GM18498 (cell line): ENCODE results near the gene HSBP1.

Experiments
- ATAC-seq: cut with Tn5 transposase; IDR thresholded peaks from one replicate; pipeline ENCODE4 v1.9.1; 2021; ENCODE audit warnings: mild to moderate bottlenecking, moderate library complexity; ENCODE audit not compliant: unreplicated experiment

Gene HSBP1

DNA sequence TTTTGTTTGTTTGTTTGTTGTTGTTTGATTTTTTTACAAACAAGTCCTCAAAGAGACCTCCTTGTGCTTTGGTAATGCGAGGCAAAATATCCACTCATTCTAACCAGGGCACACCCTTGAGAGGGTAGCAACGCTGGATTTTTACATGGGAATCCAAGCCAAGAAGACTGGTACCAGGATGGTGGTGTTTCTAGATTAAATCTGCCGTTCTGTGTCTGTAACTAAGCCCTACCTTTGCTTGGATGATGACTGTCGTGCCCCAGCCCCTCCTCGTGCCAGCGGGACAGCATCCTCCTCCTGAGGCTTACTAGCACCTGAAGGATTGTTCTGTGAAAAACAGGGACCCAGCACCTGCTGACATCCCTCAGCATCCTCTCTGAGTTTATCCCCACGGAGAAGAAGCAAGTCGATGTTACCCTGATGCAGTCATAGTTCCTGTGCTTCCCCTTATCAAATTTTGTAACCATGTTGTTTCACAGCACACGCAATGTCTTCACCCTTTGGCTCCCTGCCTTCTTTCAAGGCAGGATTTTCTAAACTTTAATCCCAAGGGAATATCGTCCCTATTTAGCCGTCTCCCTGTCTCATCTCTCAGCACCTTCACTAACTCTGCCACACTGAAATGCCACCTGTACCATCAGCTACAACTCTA, 5.1 kb upstream of the HSBP1 start:
- peak; percentile 9 for ATAC-seq

DNA sequence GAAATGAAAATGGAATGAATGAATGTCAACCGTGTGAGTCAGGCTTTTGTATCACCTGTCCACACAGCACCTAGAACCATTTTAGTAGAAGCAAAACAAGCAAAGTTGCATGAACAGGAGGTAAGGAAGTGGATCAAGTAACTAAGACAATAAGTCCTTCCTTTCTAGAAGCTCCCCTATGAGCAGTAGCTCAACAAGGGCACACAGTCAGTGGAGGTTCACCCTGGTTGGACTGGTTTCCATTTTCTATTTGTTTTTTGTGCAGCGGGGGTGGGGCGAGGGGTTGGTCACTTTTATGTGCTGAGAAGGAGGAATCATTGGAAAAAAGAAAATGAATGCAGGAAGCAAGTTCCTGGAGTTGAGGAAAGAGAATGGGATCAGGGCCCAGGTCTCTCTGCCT, 4.0 kb upstream of the HSBP1 start:
- no peak for ATAC-seq

DNA sequence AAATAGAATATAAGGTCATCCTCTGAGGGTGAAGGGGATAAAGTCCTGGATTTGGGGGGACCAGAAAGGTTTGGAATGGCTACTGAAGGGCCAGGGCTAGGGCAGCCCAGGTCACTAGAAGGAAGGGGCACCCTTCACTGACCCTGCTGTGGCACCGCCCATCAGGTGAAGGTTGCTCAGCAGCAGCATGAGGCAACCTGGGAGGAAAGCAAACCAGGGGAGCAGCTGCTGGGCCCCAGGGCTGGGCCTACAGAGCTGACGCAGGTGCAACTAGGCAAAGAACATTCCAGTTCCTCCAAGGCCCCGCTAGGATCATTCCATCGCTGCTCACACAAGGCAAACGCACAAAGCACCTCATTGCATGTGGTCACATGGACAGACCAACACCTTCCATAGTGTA, 3.4 kb upstream of the HSBP1 start:
- ATAC-seq, result no peak

DNA sequence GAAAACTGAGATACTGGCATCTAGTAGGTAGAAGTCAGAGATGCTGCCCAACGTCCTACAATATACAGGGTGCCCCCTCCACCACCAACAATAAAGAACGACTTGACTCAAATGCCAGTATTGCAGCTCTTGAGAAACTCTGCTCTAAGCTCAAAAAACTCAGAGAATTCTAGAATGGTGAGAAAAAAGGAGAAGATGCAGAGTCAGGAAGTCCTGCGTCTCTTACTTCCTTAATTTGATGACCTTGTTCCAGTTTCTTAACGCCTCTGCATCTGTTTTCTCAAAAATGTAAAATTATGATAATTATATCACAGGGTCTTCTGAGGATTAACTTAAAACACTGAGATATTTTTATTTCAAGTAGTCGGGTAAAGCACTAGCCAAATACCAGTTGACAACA, 1.7 kb upstream of the HSBP1 start:
- no peak for ATAC-seq

DNA sequence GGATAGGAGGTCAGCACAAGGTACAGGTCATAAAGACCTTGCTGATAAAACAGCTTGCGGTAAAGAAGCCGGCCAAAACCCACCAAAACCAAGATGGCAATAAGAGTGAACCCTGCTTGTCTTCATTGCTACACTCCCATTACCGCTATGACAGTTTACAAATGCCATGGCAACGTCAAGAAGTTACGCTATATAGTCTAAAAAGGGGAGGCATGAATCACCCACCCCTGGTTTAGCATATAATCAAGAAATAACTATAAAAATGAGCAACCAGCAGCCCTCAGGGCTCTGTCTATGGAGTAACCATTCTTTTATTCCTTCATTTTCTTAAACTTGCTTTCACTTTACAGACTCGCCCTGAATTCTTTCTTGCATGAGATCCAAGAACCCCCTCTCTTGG, 1.0 kb upstream of the HSBP1 start:
- ATAC-seq, result no peak

DNA sequence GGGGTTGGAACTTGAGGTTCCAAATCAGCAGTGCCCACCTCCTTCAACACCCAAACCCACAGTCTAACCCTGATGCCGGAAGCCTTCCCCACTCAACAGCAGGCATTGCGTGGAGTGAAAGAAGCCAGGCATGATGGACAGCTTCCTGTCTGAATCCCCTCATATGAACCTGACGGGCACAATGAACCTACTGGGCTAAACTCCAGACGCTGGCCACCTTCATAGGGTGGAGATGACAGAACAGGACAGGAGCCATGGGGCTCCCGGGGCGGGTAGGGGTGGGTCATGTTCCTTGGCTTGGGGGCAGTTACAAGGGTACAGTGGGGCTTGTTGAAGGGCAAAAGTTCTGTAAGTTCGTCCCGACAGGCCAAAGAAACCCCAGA, 460 bp upstream of the HSBP1 start:
- peak; percentile 1 for ATAC-seq

DNA sequence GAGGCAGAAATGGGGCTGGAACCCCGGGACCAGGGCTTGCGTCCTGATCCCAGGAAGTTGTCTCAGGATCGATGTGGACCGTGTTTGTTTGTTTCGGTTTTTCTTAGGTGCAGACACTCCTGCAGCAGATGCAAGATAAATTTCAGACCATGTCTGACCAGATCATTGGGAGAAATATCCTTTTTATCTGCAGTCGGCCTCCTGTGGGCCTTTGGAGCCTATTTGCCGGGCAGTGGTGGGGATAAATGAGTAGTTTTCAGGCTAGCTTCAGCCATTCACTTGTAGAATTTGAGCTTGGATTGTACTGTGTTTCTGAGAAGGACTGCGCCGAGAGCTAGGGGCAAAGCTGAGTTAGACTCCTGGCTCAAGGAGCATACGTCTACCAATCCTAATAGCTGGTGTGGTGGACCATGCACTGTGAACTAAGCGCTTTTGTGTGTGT, 816 bp downstream of the HSBP1 start:
- no peak for ATAC-seq

DNA sequence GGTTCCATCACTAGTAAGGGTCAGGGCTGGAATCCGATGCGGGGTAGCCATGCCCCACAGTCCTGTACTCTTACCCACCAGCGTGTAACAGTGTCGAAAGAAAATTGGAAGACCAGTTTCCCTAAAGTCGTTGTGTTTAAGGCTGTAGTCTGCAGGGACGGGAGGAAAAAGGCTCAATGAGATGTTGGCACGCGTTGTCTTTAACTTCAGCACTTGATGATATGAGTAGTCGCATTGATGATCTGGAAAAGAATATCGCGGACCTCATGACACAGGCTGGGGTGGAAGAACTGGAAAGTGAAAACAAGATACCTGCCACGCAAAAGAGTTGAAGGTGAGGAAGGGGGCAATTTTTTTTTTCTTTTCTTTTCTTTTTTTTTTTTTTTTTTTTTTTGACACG, 1.3 kb downstream of the HSBP1 start:
- ATAC-seq, result no peak

DNA sequence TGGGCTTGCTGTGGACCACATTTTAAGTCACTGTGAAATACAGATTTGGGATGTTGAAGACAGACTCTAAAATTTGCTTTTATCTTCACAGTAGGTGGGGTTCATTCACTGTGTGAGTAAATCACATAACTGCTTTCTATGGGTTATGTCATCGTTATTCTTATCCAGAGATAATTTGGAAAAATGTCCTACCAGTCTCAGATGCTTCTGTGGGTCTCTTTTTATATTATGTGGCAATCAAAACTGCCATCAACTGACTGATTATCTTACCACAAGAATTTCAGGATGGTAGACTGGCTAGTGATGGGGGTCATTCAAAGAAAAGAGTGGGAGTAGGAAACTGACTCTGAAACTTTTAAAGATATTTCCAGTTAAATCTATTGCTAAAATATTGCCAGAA, 3.1 kb downstream of the HSBP1 start:
- no peak for ATAC-seq

DNA sequence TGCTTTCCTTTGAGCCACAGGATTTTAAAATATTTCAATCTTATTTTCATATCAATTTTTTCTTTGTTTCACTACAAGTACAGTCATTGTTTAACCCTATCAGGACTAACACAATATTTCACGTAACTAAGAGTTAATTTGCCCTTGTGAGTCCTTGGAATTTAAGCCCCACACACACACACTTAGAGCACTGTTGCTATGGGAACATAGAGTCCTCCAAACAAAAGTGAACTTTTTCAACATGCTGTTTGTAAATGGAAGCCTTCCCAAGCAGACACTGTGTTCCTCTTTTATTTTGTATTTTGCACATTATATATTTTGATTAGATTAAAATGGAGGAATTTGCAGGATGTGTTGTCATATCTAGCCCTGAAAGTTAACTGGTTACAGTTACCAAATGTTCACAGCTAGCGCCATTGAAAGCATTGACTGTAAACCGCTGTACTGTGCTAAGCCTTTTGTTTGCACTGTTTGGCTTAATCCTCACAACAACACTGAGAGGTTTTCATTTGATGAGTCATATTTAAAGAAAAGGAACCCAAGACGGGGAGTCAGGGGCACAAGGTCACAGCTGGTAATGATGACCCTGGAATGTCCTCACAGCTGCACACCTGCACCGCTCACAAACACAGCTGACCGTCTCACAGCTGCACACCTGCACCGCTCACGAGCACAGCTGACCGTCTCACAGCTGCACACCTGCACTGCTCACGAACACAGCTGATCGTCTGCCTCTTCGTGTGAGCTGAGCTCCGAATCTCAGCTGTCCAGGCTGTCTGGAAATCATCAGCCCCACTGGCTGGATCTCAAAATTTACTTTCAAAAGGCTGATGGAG, 6.3 kb downstream of the HSBP1 start:
- no peak for ATAC-seq

DNA sequence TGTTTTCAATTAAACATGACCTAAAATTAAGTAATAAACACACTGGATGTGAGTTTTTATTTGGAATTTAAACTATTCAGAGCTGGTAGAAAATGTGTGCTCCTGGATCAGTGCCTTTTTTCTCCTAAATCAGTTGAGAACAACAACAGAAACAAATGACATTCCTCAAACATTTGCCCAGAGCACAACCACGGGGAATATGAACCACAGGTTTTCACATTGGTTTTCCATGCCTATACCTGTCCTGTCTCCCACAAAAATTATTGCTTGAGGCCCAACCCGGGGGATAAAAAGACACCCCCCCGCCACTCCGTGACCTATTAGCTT, 6.8 kb downstream of the HSBP1 start:
- no peak for ATAC-seq

DNA sequence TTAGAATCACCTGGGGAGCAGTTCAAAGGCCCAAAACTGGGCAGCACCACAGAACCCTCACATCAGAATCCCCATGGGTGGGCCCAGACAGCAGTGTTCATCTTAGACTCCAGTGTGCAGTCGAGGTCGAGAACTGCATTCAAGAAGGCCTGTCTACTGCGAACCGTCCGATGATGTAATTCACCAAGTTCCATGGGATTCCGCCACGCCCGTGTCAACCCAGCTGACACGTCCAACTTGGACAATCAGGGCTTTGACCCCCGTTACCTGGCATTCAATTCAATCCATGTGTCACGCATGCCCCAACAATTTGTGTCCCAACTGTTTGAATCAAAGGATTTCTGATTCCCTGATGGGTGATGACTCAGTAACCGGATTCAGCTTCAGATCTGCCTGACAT, 9.2 kb downstream of the HSBP1 start:
- no peak for ATAC-seq

DNA sequence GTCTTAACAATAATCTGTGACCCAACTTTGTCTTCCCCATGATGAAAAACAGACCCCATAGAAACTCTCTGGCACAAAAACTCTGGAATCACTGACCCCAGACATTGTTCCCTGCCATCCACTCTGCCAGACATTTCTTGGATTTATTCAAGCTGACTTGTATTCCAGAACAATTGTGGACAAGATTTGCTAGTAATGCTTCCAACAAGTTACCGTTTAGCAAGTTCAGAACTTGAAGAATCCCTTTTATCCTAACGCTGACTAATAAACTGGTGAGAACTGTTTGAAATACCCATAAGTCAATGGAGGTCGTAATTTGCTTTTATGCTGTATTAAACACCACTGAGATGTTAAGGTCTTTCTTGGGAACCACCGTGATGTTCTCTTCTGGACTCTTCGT, 10.5 kb downstream of the HSBP1 start:
- no peak for ATAC-seq

DNA sequence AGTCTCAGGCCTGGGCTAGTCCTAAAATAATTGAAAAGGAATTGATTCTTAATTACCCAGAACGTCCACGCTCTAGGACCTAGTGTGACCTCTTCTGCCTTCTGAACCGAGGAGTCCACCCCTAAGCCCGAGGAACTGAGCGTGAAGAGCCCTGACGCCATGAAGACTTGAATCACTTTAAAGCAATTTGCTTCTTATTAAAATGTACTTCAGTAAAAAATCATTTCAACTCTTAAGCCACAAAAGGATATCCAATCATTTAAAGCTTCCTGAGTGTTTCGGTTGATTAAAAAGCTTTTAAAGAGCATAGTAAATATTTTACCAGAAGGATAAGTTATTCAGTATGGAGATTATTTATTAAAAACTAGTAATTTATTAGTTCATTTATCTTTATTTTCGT, 11.6 kb downstream of the HSBP1 start:
- no peak for ATAC-seq

DNA sequence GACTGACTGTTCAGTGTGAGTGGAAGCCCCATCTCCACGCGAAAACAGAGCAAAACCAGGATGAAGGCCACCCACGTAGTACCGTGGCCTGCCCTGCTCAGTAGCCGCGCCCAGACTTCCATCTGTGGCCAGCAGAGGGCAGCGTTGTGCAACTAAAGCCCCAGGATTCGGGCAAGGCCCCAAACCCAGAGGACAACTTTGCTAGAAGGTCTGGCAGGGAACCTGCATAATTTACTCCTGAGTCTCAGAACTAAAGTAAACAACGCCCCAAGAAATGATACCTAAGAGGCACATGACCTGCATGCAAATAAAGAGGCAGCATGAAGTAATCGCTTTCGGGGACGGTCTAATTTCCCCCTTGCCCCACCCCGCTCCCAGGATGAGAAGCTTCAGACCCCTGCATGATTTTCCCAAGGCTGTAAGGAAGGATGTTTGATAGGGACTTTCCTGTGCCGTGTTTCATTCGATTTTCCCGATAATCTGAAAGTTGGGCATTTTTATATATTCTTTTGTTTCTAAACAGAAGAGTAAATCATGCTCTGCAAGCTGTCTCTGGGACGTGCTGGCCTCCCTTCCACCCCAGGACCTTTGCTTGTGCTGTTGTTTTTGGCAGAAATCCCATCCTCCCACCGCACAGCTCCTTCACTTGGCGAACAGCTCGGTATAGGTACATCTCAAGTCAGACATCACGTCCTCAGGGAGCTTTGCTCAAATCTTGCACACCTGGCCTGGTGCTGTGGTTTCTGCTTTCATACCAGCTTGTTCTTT, 18.6 kb downstream of the HSBP1 start:
- ATAC-seq, result no peak

DNA sequence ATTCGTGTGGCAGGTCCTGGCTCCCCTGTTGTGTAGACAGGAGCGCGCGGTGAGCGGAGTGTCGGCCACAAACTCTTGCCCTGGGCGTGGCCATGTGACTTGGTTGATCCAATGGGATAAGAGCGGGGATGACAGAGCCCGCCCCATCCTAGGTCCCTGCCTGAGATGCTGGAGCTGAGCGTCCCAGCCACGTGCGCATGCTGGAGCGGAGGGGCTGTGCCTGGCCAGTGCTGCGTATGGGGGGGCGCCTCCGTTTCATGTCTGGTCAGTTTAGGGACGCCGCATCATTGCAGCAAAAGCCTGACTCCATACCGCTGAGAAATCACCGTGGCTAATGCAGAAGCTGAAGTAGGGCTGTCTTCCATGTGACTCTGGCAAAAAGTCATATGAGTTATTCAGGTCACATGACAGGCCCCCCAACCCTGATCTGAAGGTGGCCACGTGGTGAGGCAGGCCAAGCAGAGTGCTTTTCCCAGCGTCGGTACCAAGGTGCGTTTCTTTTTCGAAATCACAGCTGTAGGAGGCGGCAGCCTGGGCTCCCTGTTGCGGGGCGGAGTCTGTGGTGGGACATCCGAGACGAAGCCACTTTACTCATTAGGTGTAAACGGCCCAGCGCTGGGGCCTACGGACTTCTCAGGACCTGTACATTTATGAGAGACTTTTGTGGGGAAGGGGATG, 22.5 kb downstream of the HSBP1 start:
- ATAC-seq, result no peak

DNA sequence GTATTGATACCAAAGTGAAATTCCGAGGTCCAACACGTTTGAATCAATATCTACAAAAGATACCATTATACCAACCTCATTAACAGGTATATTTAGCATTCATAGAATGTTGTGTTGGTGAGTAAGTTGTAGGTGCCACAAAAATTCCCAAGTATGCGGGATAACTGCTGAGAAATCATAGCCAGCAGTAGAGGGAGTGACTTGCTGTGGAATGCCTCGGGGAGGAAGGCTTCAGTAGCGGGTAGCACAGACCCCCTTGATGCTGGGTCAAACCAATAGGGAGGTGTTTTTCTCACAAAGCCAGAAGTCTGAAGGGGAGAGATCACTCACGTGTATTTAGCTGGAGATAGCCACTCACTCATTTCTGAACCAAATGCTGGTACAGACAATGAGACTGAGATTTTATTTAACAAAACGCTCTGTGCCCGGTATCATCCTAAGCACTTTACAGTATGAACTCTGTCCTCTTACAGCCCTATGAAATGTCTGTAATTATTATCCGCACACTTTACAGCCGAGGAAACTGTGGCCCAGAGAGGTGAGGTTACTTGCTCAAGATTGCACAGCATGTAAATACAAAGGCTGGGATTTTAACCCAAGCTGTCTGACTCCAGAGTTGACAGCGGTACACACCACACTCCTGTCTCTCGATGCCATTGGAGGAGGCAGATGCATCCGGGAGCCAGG, 23.1 kb downstream of the HSBP1 start:
- ATAC-seq, result no peak

DNA sequence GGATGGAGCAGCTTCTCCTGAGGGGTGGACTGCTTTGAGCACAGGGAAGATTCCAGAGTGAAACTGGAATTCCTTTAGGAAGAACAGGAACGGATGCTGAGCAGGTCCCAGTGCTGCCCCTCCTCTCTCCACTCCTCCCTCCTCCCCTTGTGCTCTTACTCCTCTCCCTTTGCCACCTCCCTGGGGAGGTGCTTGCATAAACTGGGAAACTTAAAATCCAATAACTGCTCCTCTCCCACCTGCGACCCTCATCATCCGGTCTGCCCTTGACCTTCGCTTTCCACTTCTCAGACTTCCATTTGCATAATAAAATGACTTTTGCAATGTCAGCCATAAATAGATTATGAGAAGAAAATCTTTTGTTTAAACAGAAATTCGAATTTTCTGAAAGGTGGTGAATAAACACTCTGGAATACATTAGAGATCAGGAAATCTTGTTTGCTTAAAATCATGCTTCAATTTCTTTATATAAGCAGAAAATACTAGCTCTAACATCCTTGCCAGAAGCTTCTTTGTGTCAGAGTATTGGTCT, 23.7 kb downstream of the HSBP1 start:
- ATAC-seq, result no peak

DNA sequence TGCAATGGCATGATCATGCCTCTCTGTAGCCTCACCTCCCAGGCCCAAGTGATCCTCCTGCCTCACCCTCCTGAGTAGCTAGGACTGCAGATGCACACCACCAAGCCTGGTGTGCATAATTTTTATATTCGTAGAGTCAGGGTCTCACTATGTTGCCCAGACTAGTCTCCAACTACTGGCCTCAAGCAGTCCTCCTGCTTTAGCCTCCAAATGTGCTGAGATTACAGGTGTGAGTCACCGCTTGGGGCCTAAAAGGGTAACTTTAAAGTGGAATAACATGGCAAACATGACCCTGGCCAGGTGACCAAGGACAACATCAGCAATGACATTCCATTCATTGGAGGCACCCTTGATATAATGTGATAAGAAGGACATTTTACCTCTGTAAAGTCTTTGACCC, 26.1 kb downstream of the HSBP1 start:
- ATAC-seq, result no peak
